ENCODE results near the gene SPATA6L.

Gene SPATA6L

GRCh38 chr9:4686584-4686983 is 20.3 kb upstream of the SPATA6L start:
- no peak overlapping the region for H3K27ac Mint-ChIP-seq
- ATAC-seq (replicated peaks) (no peak), DNase-seq (no peak)
- H3K9me3 Mint-ChIP-seq = no peaks in the 10 kb centered on the region
- H3K36me3 Mint-ChIP-seq = peaks cover 27 to 42% of the 10 kb centered on the region in 2 donors
- no peaks in the 10 kb centered on the region for H3K27me3 Mint-ChIP-seq
- H3K4me1 Mint-ChIP-seq = peaks cover 14 to 36% of the 10 kb centered on the region in 2 donors
- no peak overlapping the region for H3K4me3 Mint-ChIP-seq

- Mint-ChIP-seq H3K27ac (no peak overlapping the region), H3K9me3 (no peaks in the 10 kb centered on the region), H3K36me3 (peaks cover 23 to 39% of the 10 kb centered on the region in 2 donors), H3K4me3 (no peak overlapping the region), H3K27me3 (no peaks in the 10 kb centered on the region), H3K4me1 (peaks cover 17 to 34% of the 10 kb centered on the region in 2 donors)
- ATAC-seq (replicated peaks) = no peak
- no peak for DNase-seq
These were observed 19.8 kb upstream of the SPATA6L start for GRCh38 chr9:4686112-4686511.

GRCh38 chr9:4684820-4685219 is 18.5 kb upstream of the SPATA6L start:
- H3K36me3 Mint-ChIP-seq = peaks cover 16 to 28% of the 10 kb centered on the region in 2 donors
- ATAC-seq (replicated peaks) (no peak), DNase-seq (no peak)
- H3K9me3 Mint-ChIP-seq = no peaks in the 10 kb centered on the region
- peaks cover 13 to 21% of the 10 kb centered on the region in 2 donors for H3K4me1 Mint-ChIP-seq
- H3K4me3 Mint-ChIP-seq = no peak overlapping the region
- H3K27ac Mint-ChIP-seq = no peak overlapping the region
- H3K27me3 Mint-ChIP-seq = no peaks in the 10 kb centered on the region

GRCh38 chr9:4680750-4681149 is 14.5 kb upstream of the SPATA6L start:
- Mint-ChIP-seq H3K27ac (no peak overlapping the region), H3K27me3 (peaks cover 2 to 3% of the 10 kb centered on the region in 2 donors), H3K4me3 (no peak overlapping the region), H3K36me3 (peaks cover 14 to 18% of the 10 kb centered on the region in 2 donors), H3K9me3 (no peaks in the 10 kb centered on the region), H3K4me1 (peaks cover 11 to 12% of the 10 kb centered on the region in 2 donors)
- ATAC-seq (replicated peaks) (no peak), DNase-seq (no peak)

GRCh38 chr9:4680173-4680525 is 13.9 kb upstream of the SPATA6L start:
- Mint-ChIP-seq H3K9me3 (no peaks in the 10 kb centered on the region), H3K36me3 (peaks cover 15 to 16% of the 10 kb centered on the region in 2 donors), H3K4me1 (peaks cover 11 to 12% of the 10 kb centered on the region in 2 donors), H3K4me3 (no peak overlapping the region), H3K27me3 (peaks cover 5% of the 10 kb centered on the region in 2 donors), H3K27ac (no peak overlapping the region)
- ATAC-seq (replicated peaks) (no peak), DNase-seq (no peak)

- no peaks in the 10 kb centered on the region for H3K9me3 Mint-ChIP-seq
- no peak within 1 kb of the TSS for H3K4me3 Mint-ChIP-seq
- DNase-seq (peak; percentile 97), ATAC-seq (replicated peaks) (peak; percentile 96 to 98)
- peaks cover 7 to 10% of the 10 kb centered on the region in 2 donors for H3K4me1 Mint-ChIP-seq
- no peak within 1 kb of the TSS for H3K27ac Mint-ChIP-seq
- peaks cover 9 to 11% of the 10 kb centered on the region in 2 donors for H3K36me3 Mint-ChIP-seq
- H3K27me3 Mint-ChIP-seq = peaks cover 5% of the 10 kb centered on the region in 2 donors
These were observed 13.2 kb upstream of the SPATA6L start, which contains the start of gene CDC37L1 for GRCh38 chr9:4679268-4680172. TSS of gene CDC37L1 (plus strand) at chr9:4679569. CDS start at chr9:4679768, 199 bp downstream.

- peaks cover 5% of the 10 kb centered on the region in 2 donors for H3K27me3 Mint-ChIP-seq
These were observed 12.5 kb upstream of the SPATA6L start for GRCh38 chr9:4678679-4679267.

GRCh38 chr9:4677392-4677791 is 11.1 kb upstream of the SPATA6L start:
- ATAC-seq (replicated peaks) = no peak
- no peak overlapping the region for H3K27ac Mint-ChIP-seq
- peaks cover 0 to 3% of the 10 kb centered on the region in 2 donors for H3K4me1 Mint-ChIP-seq
- H3K27me3 Mint-ChIP-seq = peaks cover 5% of the 10 kb centered on the region in 2 donors
- H3K36me3 Mint-ChIP-seq = peaks cover 3% of the 10 kb centered on the region in 2 donors
- H3K9me3 Mint-ChIP-seq = no peaks in the 10 kb centered on the region
- no peak for DNase-seq
- H3K4me3 Mint-ChIP-seq = no peak overlapping the region

More at GRCh38 chr9:4678679-4679267, 12.5 kb upstream of the SPATA6L start:
- peak; percentile 26 to 35 for ATAC-seq (replicated peaks)
- Mint-ChIP-seq H3K36me3 (peaks cover 8 to 9% of the 10 kb centered on the region in 2 donors), H3K27ac (no peak overlapping the region), H3K9me3 (no peaks in the 10 kb centered on the region), H3K4me1 (peaks cover 6 to 8% of the 10 kb centered on the region in 2 donors), H3K4me3 (no peak overlapping the region)
- no peak for DNase-seq

GRCh38 chr9:4674783-4675182 is 8.5 kb upstream of the SPATA6L start:
- Mint-ChIP-seq H3K27me3 (peaks cover 5% of the 10 kb centered on the region in 2 donors), H3K36me3 (peaks cover 3% of the 10 kb centered on the region in 2 donors), H3K4me1 (no peaks in the 10 kb centered on the region), H3K27ac (no peak overlapping the region), H3K9me3 (no peaks in the 10 kb centered on the region), H3K4me3 (no peak overlapping the region)
- DNase-seq (no peak), ATAC-seq (replicated peaks) (no peak)

GRCh38 chr9:4671737-4672136 is 5.5 kb upstream of the SPATA6L start:
- DNase-seq (no peak), ATAC-seq (replicated peaks) (no peak)
- Mint-ChIP-seq H3K36me3 (peaks cover 3% of the 10 kb centered on the region in 2 donors), H3K4me1 (no peaks in the 10 kb centered on the region), H3K27me3 (peaks cover 9 to 14% of the 10 kb centered on the region in 2 donors), H3K9me3 (no peaks in the 10 kb centered on the region), H3K27ac (no peak overlapping the region), H3K4me3 (no peak overlapping the region)

- H3K4me1 Mint-ChIP-seq = peaks cover 8 to 11% of the 10 kb centered on the region in 2 donors
- DNase-seq (no peak), ATAC-seq (replicated peaks) (no peak)
- H3K27ac Mint-ChIP-seq = no peak overlapping the region
- H3K4me3 Mint-ChIP-seq = no peak overlapping the region
- H3K27me3 Mint-ChIP-seq = peaks cover 14 to 18% of the 10 kb centered on the region in 2 donors
- H3K36me3 Mint-ChIP-seq = peaks cover under 1% of the 10 kb centered on the region in 2 donors
- no peaks in the 10 kb centered on the region for H3K9me3 Mint-ChIP-seq
These were observed 4.3 kb upstream of the SPATA6L start for GRCh38 chr9:4670591-4670990.

- Mint-ChIP-seq H3K9me3 (no peaks in the 10 kb centered on the region), H3K27ac (no peak overlapping the region), H3K27me3 (peaks cover 12 to 18% of the 10 kb centered on the region in 2 donors), H3K4me3 (no peak overlapping the region), H3K4me1 (peaks cover 11 to 16% of the 10 kb centered on the region in 2 donors), H3K36me3 (no peaks in the 10 kb centered on the region)
- ATAC-seq (replicated peaks) = no peak
- DNase-seq = no peak
These were observed 3.6 kb upstream of the SPATA6L start for GRCh38 chr9:4669890-4670289.

GRCh38 chr9:4668604-4669003 is 2.3 kb upstream of the SPATA6L start:
- H3K27me3 Mint-ChIP-seq = peaks cover 12 to 18% of the 10 kb centered on the region in 2 donors
- H3K4me1 Mint-ChIP-seq = peaks cover 19 to 29% of the 10 kb centered on the region in 2 donors
- H3K9me3 Mint-ChIP-seq = no peaks in the 10 kb centered on the region
- DNase-seq = no peak
- H3K4me3 Mint-ChIP-seq = no peak overlapping the region
- H3K27ac Mint-ChIP-seq = no peak overlapping the region
- H3K36me3 Mint-ChIP-seq = no peaks in the 10 kb centered on the region
- ATAC-seq (replicated peaks) = no peak

GRCh38 chr9:4667681-4668080 is 1.4 kb upstream of the SPATA6L start:
- no peaks in the 10 kb centered on the region for H3K36me3 Mint-ChIP-seq
- H3K9me3 Mint-ChIP-seq = no peaks in the 10 kb centered on the region
- ATAC-seq (replicated peaks) (no peak), DNase-seq (no peak)
- H3K27me3 Mint-ChIP-seq = peaks cover 12 to 18% of the 10 kb centered on the region in 2 donors
- no peak overlapping the region for H3K27ac Mint-ChIP-seq
- peaks cover 25 to 37% of the 10 kb centered on the region in 2 donors for H3K4me1 Mint-ChIP-seq
- no peak overlapping the region for H3K4me3 Mint-ChIP-seq

Measured in stimulated activated naive B cell treated with anti-CD40 and anti-IgM and Interleukin-4, amounts not matched to agents 10 μg/mL and 1 μg/mL and 100 μg/mL, for 72 hours (primary cell).